ENCODE measurements around the gene LRRC3C.

- TF ChIP-seq CTCF (IDR thresholded peaks at IDR 0.05) (no peak), POLR2AphosphoS5 (IDR thresholded peaks at IDR 0.05; ENCODE audit: insufficient read depth in 1 of 2, low read depth in 1 of 2) (no peak), POLR2A (IDR thresholded peaks at IDR 0.05) (no peak)
These were observed 5.5 kb upstream of the LRRC3C start for GRCh38 chr17:39922006-39922405.

All from vagina (tissue), 2 donors.